Omental fat pad (tissue), 4 donors: ENCODE measurements around the gene PATL2. TPM values are rescaled to one million over a fixed set of nuclear protein-coding genes. Genes with fewer than 3 reads are reported as not detected.
"Not testable (repeated sequence)": the region's sequence is repeated elsewhere in the genome, so short reads cannot be mapped to it uniquely, and the experiment has no call there.

Experiments used
- ATAC-seq: fragments of 150-250 bp; one replicate; pipeline ENCODE4 v1.9.1; 2016; ENCODE audit warnings: mild to moderate bottlenecking, moderate library complexity; ENCODE audit not compliant: low FRiP score
- DNase-seq: peaks from one replicate; pipeline ENCODE4 v3.0.0-alpha.2; 2019; ENCODE audit warnings: low spot score
- CTCF ChIP-seq, 3 donors: fragments of 450-650 bp; IDR thresholded peaks; one replicate each; pipeline ENCODE4 v1.5.1; 2016 to 2017; ENCODE audit warnings: antibody characterized with exemption in 3 of 3, mild to moderate bottlenecking in 3 of 3, moderate library complexity in 2 of 3
- total RNA-seq, 4 donors: library from RNA; depleted of rRNA; stranded (reverse); fragments of >200 nt; gene quantifications; one replicate each; pipeline ENCODE4 v1.1.0, GENCODE V29; 2016

The PATL2 gene
- total RNA-seq, 4 donors from 2014 or later = 1.0 to 5.4 (median 2.1) TPM

DNA sequence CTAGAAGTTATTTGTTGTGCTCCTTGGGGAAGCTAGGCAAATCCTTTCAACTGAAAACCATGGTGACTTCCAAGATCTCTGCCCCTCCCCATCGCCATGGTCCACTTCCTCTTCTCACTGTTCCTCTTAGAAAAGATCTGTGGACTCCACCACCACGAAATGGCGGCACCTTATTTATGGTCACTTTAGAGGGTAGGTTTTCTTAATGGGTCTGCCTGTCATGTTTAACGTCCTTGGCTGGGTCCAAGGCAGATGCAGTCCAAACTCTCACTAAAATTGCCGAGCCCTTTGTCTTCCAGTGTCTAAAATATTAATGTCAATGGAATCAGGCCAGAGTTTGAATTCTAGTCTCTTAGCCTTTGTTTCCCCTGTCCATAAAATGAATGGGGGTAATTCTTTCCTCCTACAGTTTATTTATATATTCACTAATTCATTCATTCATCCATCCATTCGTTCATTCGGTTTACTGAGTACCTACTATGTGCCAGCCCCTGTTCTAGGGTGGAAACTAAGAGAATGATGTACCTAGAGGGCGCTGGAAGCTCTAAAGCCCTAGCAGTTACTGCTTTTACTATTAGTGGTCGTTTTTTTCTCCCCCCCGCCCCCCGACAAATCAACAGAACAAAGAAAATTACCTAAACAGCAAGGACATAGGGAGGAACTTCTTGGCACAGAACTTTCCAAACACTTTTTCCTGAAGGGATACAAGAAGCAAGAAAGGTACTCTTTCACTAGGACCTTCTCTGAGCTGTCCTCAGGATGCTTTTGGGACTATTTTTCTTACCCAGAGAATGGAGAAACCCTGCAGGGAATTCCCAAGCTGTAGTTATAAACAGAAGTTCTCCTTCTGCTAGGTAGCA is 657 bp downstream of the PATL2 start:
- DNase-seq = no peak
- no peak for ATAC-seq
- no peak for TF ChIP-seq CTCF (IDR thresholded peaks at IDR 0.05)

- DNase-seq = no peak
- TF ChIP-seq CTCF (IDR thresholded peaks at IDR 0.05) = no peak
- no peak for ATAC-seq
Observed at GRCh38 chr15:44706946-44707636, 4.0 kb downstream of the PATL2 start.

GRCh38 chr15:44706401-44706800 is 4.7 kb downstream of the PATL2 start:
- ATAC-seq (no peak), DNase-seq (no peak)
- no peak for TF ChIP-seq CTCF (IDR thresholded peaks at IDR 0.05)

DNA sequence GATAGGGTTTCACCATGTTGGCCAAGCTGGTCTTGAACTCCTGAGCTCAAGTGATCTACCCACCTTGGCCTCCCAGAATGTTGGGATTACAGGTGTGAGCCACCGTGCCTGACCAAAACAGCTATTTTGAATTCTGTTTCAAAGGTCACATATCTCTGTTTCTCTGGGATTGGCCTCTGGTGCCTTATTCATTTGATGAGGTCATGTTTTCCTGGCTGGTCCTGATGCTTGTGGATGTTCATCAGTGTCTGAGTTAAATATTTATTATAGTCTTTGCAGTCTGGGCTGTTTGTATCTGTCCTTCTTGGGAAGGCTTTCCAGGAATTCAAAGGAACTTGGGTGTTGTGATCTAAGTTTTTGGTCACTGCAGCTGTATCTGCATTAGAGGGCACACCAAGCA is 5.1 kb downstream of the PATL2 start:
- TF ChIP-seq CTCF (IDR thresholded peaks at IDR 0.05) = no peak
- no peak for ATAC-seq
- DNase-seq = no peak

- DNase-seq, ATAC-seq: not testable (repeated sequence)
Observed at GRCh38 chr15:44700676-44701075, 10.4 kb downstream of the PATL2 start.

DNA sequence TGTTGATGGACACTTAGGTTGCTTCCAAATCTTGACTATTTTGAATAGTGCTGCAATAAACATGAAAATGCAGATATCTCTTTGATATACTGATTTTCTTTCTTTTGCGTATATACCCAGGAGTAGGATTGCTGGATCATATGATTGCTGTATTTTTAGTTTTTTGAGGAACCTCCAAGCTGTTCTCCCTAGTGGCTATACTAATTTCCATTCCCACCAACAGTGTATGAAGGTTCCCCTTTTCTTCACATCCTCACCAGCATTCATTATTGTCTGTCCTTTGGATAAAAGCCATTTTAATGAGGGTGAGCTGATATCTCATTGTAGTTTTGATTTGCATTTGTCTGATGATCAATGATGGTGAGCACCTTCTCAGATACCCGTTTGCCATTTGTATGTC is 12.5 kb downstream of the PATL2 start:
- ATAC-seq = no peak
- TF ChIP-seq CTCF (IDR thresholded peaks at IDR 0.05) = no peak
- DNase-seq = no peak

DNA sequence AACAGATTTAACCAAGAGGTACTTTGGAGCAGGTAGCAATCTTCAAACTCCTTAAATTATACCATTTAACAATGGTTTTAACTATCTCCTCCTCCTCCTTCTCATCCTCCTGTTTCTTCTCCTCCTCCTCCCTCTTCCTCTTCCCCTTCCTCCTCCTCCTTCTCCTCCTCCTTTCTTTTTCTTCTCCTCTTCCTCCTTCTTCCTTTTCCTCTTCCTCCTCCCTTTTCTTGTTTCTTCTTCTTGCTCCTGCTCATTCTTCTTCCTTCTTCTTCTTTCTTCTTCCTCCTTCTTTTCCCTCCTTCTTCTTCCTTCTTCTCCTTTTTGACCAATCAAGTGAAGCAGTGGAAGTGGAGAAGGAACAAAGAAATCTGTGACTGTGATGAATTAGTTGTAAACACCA is 14.1 kb downstream of the PATL2 start:
- ATAC-seq = no peak
- no peak for TF ChIP-seq CTCF (IDR thresholded peaks at IDR 0.05)
- DNase-seq = no peak
